HG03039 (cell line): ENCODE measurements around the gene MAPK8IP1.

Experiments
- ATAC-seq: cut with Tn5 transposase; IDR thresholded peaks from one replicate; pipeline ENCODE4 v1.9.1; 2021; ENCODE audit warnings: mild to moderate bottlenecking, moderate library complexity; ENCODE audit not compliant: unreplicated experiment

Gene MAPK8IP1

DNA sequence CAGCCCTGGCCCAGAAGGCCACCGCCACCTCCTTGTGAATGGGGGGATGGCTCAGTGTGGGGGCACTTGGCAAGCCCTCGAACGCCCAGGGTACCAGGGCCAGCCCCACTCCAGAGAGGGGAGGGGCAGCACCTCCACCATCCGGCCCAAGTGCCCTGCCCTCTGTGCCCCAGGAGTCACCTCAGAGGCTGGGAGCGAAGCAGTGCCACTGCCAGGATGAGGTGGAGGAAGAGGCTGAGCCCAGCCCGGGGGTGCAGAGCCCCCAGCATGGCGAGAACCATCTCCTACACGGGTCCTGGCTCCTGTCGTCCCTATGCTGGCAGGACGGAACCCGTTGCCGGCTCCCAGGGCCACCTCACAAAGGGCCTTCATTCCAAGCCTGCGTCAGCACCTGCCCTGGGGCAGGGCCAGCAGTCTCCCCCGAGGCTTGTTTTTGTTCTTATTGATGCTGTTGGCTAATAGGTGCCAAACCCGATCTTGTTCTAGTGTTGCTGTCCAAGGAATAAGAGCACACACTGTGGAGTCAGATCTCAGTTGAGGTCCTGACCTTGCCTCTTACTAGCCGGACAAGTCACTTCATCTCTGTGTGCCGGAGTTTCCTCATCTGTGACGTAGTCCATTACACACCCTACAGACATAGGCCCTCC, 21.6 kb downstream of the MAPK8IP1 start, which contains the start of gene FREY1:
Gene FREY1 (minus strand): TSS at position 307 of the 647 bp plus-strand sequence. CDS start 26 bp downstream, at position 281.
- no peak for ATAC-seq

- no peak for ATAC-seq
Measured at GRCh38 chr11:45907911-45908370, 22.5 kb downstream of the MAPK8IP1 start.

- ATAC-seq, result no peak
Measured at GRCh38 chr11:45909594-45910475, 24.4 kb downstream of the MAPK8IP1 start.

- ATAC-seq, result no peak
Measured at GRCh38 chr11:45910623-45911022, 25.2 kb downstream of the MAPK8IP1 start.

- no peak for ATAC-seq
Measured at GRCh38 chr11:45913514-45913913, 28.1 kb downstream of the MAPK8IP1 start.

GRCh38 chr11:45913942-45914635, 28.6 kb downstream of the MAPK8IP1 start:
- no peak for ATAC-seq

DNA sequence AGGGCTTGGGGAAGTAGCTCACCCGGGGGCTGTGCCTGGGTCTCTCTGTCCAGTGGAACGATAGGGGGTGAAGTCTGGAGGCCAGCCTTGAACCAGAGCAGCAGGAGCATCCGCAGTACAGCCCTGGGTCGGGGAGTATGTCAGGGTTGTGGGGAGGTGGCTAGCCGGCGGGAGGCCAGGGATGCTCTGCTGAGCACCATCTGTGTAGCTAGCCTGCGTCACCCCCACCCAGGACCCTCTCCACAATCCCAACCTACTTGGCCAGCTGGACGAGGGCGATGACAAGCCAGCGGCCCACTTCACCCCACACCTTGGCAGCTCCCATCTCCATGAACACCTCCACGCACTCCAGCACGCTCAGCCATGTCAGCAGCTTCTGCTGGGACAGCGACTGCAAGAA, 30.0 kb downstream of the MAPK8IP1 start:
- ATAC-seq, result no peak

DNA sequence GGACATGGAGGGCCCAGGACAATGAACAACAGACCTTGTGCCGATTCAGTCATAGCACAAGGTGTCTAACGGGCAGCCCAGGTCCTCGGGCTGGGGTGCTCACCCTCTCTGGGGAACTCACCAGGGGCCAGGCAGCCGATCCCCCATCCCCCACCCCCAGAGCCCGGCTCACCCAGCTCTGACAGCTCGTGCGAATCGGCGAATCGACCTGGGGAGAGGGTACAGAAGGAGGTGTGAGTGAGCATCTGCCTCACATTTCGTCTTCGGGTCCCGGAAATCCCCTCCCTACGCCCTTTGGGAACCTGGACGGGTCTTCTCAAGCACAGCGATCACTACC, 31.8 kb downstream of the MAPK8IP1 start:
- no peak for ATAC-seq

DNA sequence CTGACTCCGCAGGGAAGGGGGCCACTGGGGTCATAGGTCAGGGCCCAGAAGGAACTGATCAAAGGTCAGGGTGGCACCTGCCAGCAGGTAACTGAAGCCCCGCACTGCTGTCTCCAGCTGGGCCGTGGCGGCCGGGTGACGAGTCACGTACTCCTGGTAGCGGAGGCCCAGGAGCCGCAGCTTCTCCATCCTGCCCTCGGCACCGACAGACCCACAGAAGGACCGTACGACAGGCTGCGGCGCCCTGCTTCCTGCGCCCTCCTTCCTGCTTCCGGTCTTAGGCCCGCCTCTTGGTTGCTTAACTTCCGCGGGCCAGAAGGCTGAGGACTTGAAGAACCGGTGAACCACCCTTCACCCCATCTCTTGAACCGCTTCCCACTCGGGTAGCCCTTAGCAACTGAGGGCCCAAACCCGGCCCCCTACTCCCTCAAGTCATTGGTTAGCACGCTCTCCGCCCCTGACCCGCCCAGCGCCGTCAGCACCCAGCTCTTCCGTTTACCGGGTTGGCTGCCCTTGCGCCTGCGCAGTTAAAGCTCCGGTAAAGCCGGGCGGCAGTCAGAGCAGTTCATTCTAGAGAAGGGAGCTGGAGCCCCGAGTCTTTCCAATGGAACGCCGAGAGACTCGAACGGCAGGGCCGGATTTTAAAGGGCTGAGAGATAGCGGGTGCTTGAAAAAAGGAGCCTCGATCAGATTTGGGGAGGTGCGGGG, 32.3 kb downstream of the MAPK8IP1 start, which contains the start of gene PEX16:
Gene PEX16 (minus strand): TSS at position 255 of the 708 bp plus-strand sequence. CDS start 66 bp downstream, at position 189.
- ATAC-seq, result peak; percentile 80

GRCh38 chr11:45918331-45918941, 33.0 kb downstream of the MAPK8IP1 start:
- ATAC-seq, result peak; percentile 32

DNA sequence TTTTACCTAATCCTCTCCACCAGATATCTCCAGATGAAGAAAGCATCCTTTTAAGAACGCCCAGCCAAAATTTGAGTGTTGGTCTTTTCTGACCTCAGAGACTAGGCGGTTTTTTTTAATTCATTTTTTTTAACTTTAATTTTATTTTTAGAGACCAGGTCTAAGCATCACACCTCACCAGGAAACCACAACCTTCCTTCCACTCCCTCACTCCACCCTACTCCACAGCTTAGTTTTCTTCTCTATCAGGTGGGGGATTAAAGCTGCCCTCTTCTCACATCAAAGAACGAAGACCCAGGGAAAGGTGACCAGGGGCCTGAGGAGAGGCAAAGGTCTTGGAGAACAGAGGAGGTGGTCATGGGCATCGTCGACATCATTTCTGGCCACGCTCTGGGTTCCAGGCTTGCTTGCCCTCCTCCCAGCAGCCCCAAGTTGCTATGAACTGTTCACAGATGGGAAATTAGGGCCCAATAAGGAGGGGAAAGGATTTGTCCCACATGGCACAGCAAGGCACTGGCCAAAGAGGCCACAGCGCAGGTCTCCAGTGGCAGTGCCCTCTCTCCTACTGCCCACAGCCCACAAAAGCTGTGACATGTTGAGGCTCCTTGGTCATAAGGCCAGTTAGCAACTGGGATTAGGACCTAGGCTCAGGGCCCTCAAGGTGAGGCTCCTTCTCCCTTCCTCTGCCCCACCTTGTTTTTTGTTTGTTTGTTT, 33.7 kb downstream of the MAPK8IP1 start:
- no peak for ATAC-seq

DNA sequence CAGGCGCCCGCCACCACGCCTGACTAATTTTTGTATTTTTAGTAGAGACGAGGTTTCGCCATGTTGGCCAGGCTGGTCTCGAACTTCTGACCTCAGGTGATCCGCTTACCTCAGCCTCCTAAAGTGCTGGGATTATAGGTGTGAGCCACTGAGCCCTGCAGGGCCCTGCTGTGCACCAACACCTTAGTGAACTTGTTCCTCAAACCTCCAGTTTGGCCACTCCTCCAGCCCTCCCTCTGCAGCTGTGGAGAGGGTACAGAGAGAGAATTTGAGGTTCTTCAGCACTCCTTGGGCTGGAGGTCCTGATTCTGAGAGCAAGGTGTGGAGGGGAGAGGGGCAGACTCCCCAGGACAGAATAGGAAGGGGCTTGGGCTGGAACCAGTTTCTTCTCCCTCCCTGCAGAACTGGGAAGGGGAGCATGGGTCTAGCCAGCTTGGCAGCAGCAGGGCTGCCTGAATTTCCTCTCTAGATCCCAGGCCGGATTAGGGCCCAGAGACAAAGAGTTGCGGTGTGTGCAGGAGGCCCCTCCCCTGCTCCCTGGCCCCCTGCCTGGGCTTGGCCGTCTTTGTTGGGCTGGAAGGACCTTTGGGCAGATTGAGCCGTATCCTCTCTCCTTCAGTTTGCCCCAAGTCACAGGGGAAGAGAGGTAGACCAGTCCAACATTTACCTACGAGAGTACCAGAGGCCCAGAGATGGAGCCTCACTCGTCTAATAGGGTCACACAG, 34.5 kb downstream of the MAPK8IP1 start:
- ATAC-seq, result no peak

- ATAC-seq, result no peak
Measured at GRCh38 chr11:45920531-45921477, 35.4 kb downstream of the MAPK8IP1 start.

DNA sequence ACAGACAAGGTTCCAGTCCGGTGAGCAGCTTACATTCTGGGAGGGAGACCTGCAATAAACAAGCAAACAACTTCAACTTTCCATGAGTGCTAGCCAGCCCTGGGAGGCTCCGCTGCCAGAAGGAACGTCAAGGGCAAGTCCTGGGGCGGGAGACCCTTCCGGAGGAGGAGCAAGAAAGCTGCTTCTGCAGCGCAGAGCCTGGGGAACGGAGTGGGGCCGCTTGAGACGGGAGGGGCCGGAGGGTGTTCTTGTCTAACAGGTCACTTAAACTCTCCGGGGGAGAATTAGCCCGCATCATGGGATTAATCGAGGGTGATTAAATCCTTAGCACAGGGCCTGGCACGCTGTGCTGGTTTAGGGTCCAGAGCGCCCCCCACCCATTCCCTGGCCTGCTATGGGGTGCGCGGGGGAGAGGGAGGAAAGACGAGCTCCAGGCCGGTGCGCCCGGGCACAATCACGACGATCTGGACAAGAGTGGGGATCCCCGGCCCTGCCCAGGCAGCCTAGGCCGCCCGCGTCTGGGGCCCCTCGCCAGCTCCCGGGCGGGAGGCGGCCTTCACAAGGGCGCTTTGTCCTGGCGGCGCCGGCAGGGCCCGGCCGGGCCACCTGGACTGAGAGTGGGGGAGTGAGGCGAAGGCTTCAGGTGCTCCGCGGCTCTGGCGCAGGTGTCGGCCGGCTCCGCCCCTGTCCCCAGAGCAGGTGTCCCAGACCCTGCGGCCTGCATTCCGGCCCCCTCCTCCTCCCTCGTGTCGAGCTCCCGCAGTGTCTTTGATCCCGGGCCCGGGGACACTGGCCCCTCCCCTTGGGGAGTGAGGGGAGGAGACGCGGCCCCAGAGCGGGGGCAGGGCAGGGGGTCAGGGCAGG, 36.3 kb downstream of the MAPK8IP1 start:
- ATAC-seq, result no peak

- no peak for ATAC-seq
Measured at GRCh38 chr11:45922425-45923082, 37.1 kb downstream of the MAPK8IP1 start, which contains the start of gene LARGE2. Gene LARGE2, plus strand, starts transcription at chr11:45922656. Its CDS starts 227 bp downstream, at chr11:45922883.
